A673 (cell line): ENCODE measurements around the gene VBP1.

ENCODE experiments used
- CTCF ChIP-seq: fragments of 300-800, 200-600 bp; sonication (generic); conservative IDR thresholded peaks from 2 replicates; pipeline ENCODE4 v1.5.1; 2017; ENCODE audit warnings: low read depth, mild to moderate bottlenecking, antibody characterized with exemption, low read length, moderate library complexity, mixed read lengths
- EZH2 ChIP-seq: fragments of 200-600 bp; sonication (generic); IDR thresholded peaks from 2 replicates; pipeline ENCODE4 v1.6.1; 2017; ENCODE audit warnings: borderline replicate concordance, low read depth, mild to moderate bottlenecking, mixed read lengths, antibody characterized with exemption, low read length; ENCODE audit not compliant: poor library complexity, severe bottlenecking

DNA sequence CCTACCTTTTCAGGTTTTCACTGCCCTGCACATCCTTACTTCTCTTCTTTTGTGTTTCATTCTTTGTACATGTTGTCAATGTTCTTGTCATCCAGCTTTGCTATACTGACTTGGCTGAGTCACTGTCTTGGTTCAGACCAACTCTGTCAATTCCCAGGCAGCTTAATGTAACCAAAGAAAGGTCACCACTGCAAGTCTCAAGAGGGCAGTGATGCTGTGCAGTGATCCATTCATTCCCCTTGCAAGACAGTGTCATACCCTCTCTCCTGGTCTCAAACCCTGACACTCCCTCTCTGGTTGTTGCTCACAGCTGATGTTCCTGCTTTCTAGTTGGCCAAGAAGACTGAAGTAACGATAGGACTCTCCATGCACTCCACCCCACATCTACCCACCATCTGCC, 30.5 kb downstream of the VBP1 start:
- TF ChIP-seq CTCF = no peak
- TF ChIP-seq EZH2 = no peak
